H9 (cell line): Measurements from ENCODE around the gene DNAJC30. TPM values are rescaled to one million over a fixed set of nuclear protein-coding genes. Genes with fewer than 3 reads are reported as not detected.
"Not testable (repeated sequence)": the region's sequence is repeated elsewhere in the genome, so short reads cannot be mapped to it uniquely, and the experiment has no call there.

Source experiments
- DNase-seq: peaks from one replicate; pipeline ENCODE4 v3.0.0-alpha.2; 2017
- H2AFZ ChIP-seq: one replicate; pipeline ENCODE4 v1.6.1; 2013; ENCODE audit warnings: mild to moderate bottlenecking, low read length, control low read depth, moderate library complexity
- H2AK5ac ChIP-seq: 2 replicates; pipeline ENCODE4 v1.6.1; 2013; ENCODE audit warnings: low read length, control low read depth, mixed read lengths; ENCODE audit not compliant: insufficient read length
- H2BK120ac ChIP-seq: one replicate; pipeline ENCODE4 v1.6.1; 2013; ENCODE audit warnings: low read depth, mild to moderate bottlenecking, low read length, control low read depth, inconsistent platforms; ENCODE audit not compliant: poor library complexity, severe bottlenecking
- H2BK12ac ChIP-seq: 2 replicates; pipeline ENCODE4 v1.6.1; 2013; ENCODE audit warnings: low read length, control low read depth, mixed read lengths, low read depth; ENCODE audit not compliant: insufficient read length
- H2BK15ac ChIP-seq: 2 replicates; pipeline ENCODE4 v1.6.1; 2013; ENCODE audit warnings: low read depth, low read length, control low read depth
- H2BK20ac ChIP-seq: one replicate; pipeline ENCODE4 v1.6.1; 2013; ENCODE audit warnings: low read depth, mild to moderate bottlenecking, low read length, control low read depth, inconsistent platforms; ENCODE audit not compliant: poor library complexity, severe bottlenecking
- H2BK5ac ChIP-seq: 2 replicates; pipeline ENCODE4 v1.6.1; 2013; ENCODE audit warnings: low read length, control low read depth, mixed read lengths; ENCODE audit not compliant: insufficient read length
- H3K14ac ChIP-seq: 2 replicates; pipeline ENCODE4 v1.6.1; 2013; ENCODE audit warnings: low read length, control low read depth; ENCODE audit not compliant: insufficient read depth
- H3K18ac ChIP-seq: 2 replicates; pipeline ENCODE4 v1.6.1; 2013; ENCODE audit warnings: low read depth, mild to moderate bottlenecking, mixed read lengths, low read length, control low read depth; ENCODE audit not compliant: insufficient read length
- H3K23ac ChIP-seq: 2 replicates; pipeline ENCODE4 v1.6.1; 2013; ENCODE audit warnings: low read length, control low read depth, mixed read lengths, low read depth; ENCODE audit not compliant: insufficient read length
- H3K23me2 ChIP-seq: 2 replicates; pipeline ENCODE4 v1.6.1; 2013; ENCODE audit warnings: low read depth, mild to moderate bottlenecking, mixed read lengths, low read length, control low read depth; ENCODE audit not compliant: insufficient read length, poor library complexity, severe bottlenecking
- H3K27ac ChIP-seq: 2 replicates; pipeline ENCODE4 v1.5.1; 2013; ENCODE audit warnings: low read length, control low read depth, mixed read lengths, low read depth; ENCODE audit not compliant: insufficient read length
- H3K27me3 ChIP-seq: 2 replicates; pipeline ENCODE4 v1.6.1; 2013; ENCODE audit warnings: low read length, control low read depth, inconsistent platforms; ENCODE audit not compliant: insufficient read depth
- H3K4ac ChIP-seq: 2 replicates; pipeline ENCODE4 v1.6.1; 2013; ENCODE audit warnings: low read depth, mild to moderate bottlenecking, control low read depth, inconsistent platforms, low read length, moderate library complexity
- H3K4me1 ChIP-seq: 2 replicates; pipeline ENCODE4 v1.6.1; 2013; ENCODE audit warnings: low read length, control low read depth, inconsistent platforms; ENCODE audit not compliant: insufficient read depth
- H3K4me2 ChIP-seq: 2 replicates; pipeline ENCODE4 v1.6.1; 2013; ENCODE audit warnings: low read length, control low read depth, mixed read lengths; ENCODE audit not compliant: insufficient read length, insufficient read depth
- H3K56ac ChIP-seq: 2 replicates; pipeline ENCODE4 v1.6.1; 2013; ENCODE audit warnings: low read depth, mild to moderate bottlenecking, mixed read lengths, low read length, control low read depth; ENCODE audit not compliant: insufficient read length
- H3K79me1 ChIP-seq: 2 replicates; pipeline ENCODE4 v1.6.1; 2013; ENCODE audit warnings: low read depth, mild to moderate bottlenecking, moderate library complexity, low read length, control low read depth, inconsistent platforms; ENCODE audit not compliant: insufficient read depth, poor library complexity, severe bottlenecking
- H3K79me2 ChIP-seq: 2 replicates; pipeline ENCODE4 v1.6.1; 2013; ENCODE audit warnings: low read length, control low read depth, inconsistent platforms; ENCODE audit not compliant: insufficient read depth
- H3K9ac ChIP-seq: 2 replicates; pipeline ENCODE4 v1.6.1; 2013; ENCODE audit warnings: low read length, control low read depth, mixed read lengths; ENCODE audit not compliant: insufficient read length; ENCODE audit errors: extremely low read depth
- H3K9me3 ChIP-seq: one replicate; pipeline ENCODE4 v1.6.1; 2013; ENCODE audit warnings: low read depth, low read length, inconsistent platforms; ENCODE audit not compliant: control insufficient read depth
- H3T11ph ChIP-seq: one replicate; pipeline ENCODE4 v1.6.1; 2013; ENCODE audit warnings: mild to moderate bottlenecking, low read length, control low read depth, inconsistent platforms
- H4K20me1 ChIP-seq: one replicate; pipeline ENCODE4 v1.6.1; 2013; ENCODE audit not compliant: control insufficient read depth, insufficient read length, insufficient read depth
- H4K5ac ChIP-seq: 2 replicates; pipeline ENCODE4 v1.6.1; 2013; ENCODE audit warnings: low read depth, mild to moderate bottlenecking, mixed read lengths, low read length, control low read depth; ENCODE audit not compliant: insufficient read length
- H4K8ac ChIP-seq: replicated peaks from 2 replicates; pipeline ENCODE4 v1.6.1; 2013; ENCODE audit warnings: low read length, control low read depth, mixed read lengths, low read depth; ENCODE audit not compliant: insufficient read length
- H4K91ac ChIP-seq: 2 replicates; pipeline ENCODE4 v1.6.1; 2013; ENCODE audit warnings: low read depth, mild to moderate bottlenecking, moderate library complexity, mixed read lengths, low read length, control low read depth; ENCODE audit not compliant: insufficient read length
- H3K27ac Mint-ChIP-seq, 3 experiments: 2 replicates in 2 of 3; 3 replicates in 1 of 3; pipeline ENCODE4 v1.8.0; 2020 to 2021; ENCODE audit warnings: mixed read lengths in 3 of 3, mild to moderate bottlenecking in 1 of 3, moderate library complexity in 1 of 3
- H3K27me3 Mint-ChIP-seq: 2 replicates; pipeline ENCODE4 v1.8.0; 2021; ENCODE audit warnings: low read depth, mild to moderate bottlenecking, moderate library complexity, mixed read lengths
- H3K36me3 Mint-ChIP-seq, 3 experiments: 2 replicates in 2 of 3; 3 replicates in 1 of 3; pipeline ENCODE4 v1.8.0; 2020 to 2021; ENCODE audit warnings: low read depth in 3 of 3, mixed read lengths in 3 of 3; ENCODE audit not compliant: insufficient read depth in 1 of 3
- H3K4me1 Mint-ChIP-seq, 2 experiments: 2 replicates each; pipeline ENCODE4 v1.8.0; 2020; ENCODE audit warnings: mixed read lengths in 2 of 2
- H3K4me3 Mint-ChIP-seq, 2 experiments: 2 replicates in 1 of 2; 3 replicates in 1 of 2; pipeline ENCODE4 v1.8.0; 2020 to 2021; ENCODE audit warnings: mild to moderate bottlenecking in 2 of 2, mixed read lengths in 2 of 2, moderate library complexity in 1 of 2
- H3K9me3 Mint-ChIP-seq, 2 experiments: 2 replicates in 1 of 2; 3 replicates in 1 of 2; pipeline ENCODE4 v1.8.0; 2020; ENCODE audit warnings: mild to moderate bottlenecking in 2 of 2, mixed read lengths in 2 of 2, moderate library complexity in 1 of 2
- WGBS: extraction: QIAGEN DNeasy Blood & Tissue Kit; methylation state at CpG from one replicate; pipeline ENCODE4 v1.1.7; 2013; ENCODE audit warnings: missing lambda C conversion rate, low lambda C conversion rate, mixed read lengths; ENCODE audit not compliant: insufficient read length; ENCODE audit errors: extremely low coverage; 5-methylcytosine and 5-hydroxymethylcytosine counted together
- total RNA-seq: library from RNA; stranded (reverse); gene quantifications from 2 replicates; pipeline ENCODE4 v1.2.1, GENCODE V29; 2021
- TF ChIP-seq, protein P1 (sequence below): fragments of 200-600 bp; sonication (generic); conservative IDR thresholded peaks from 3 replicates; pipeline ENCODE4 v1.8.0; 2021; ENCODE audit warnings: antibody characterized with exemption, mild to moderate bottlenecking

The DNAJC30 gene
- total RNA-seq, 1 experiment from 2014 or later, result 8.1 TPM

DNA sequence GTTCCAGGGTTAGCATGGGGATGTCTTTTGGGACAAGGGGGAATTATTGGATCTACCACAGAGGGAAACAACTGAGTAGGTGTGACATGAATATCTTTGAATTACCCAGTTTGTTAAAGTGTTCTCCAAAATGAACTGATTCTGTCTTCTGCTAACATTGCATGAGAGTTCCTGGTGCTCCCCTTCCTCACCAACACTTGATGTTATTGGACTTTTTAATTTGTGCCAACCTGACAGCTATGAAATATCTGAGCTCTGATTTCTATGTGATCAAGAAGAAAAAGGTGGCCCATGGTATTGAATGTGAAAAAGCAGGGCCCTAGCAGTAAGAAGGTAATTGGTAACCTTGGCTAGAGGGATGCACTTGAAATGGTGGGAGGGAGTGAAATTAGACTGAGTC is 20.2 kb downstream of the DNAJC30 start:
- Mint-ChIP-seq H3K27ac (no peak overlapping the region), H3K4me3 (no peak overlapping the region), H3K36me3 (no peaks in the 10 kb centered on the region), H3K9me3 (peaks cover 2 to 10% of the 10 kb centered on the region in 2 experiments; a peak in 4 of 5 replicates), H3K27me3 (peaks cover 54% of the 10 kb centered on the region), H3K4me1 (peaks cover 4 to 18% of the 10 kb centered on the region in 2 experiments)
- H3K18ac ChIP-seq, result no peak overlapping the region
- no peak overlapping the region for H2BK20ac ChIP-seq
- no peak overlapping the region for H3K23ac ChIP-seq
- H4K20me1 ChIP-seq, result no peaks in the 10 kb centered on the region
- no peak overlapping the region for H2BK15ac ChIP-seq
- peaks cover 2% of the 10 kb centered on the region for H3K23me2 ChIP-seq
- H4K91ac ChIP-seq, result no peak overlapping the region
- TF ChIP-seq, protein P1, sequence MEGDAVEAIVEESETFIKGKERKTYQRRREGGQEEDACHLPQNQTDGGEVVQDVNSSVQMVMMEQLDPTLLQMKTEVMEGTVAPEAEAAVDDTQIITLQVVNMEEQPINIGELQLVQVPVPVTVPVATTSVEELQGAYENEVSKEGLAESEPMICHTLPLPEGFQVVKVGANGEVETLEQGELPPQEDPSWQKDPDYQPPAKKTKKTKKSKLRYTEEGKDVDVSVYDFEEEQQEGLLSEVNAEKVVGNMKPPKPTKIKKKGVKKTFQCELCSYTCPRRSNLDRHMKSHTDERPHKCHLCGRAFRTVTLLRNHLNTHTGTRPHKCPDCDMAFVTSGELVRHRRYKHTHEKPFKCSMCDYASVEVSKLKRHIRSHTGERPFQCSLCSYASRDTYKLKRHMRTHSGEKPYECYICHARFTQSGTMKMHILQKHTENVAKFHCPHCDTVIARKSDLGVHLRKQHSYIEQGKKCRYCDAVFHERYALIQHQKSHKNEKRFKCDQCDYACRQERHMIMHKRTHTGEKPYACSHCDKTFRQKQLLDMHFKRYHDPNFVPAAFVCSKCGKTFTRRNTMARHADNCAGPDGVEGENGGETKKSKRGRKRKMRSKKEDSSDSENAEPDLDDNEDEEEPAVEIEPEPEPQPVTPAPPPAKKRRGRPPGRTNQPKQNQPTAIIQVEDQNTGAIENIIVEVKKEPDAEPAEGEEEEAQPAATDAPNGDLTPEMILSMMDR, result no peak
- no peaks in the 10 kb centered on the region for H3K9me3 ChIP-seq
- H3K79me2 ChIP-seq, result no peaks in the 10 kb centered on the region
- H3K56ac ChIP-seq, result no peak overlapping the region
- no peaks in the 10 kb centered on the region for H3K79me1 ChIP-seq
- no peak overlapping the region for H2BK12ac ChIP-seq
- no peaks in the 10 kb centered on the region for H3K27me3 ChIP-seq
- H2BK120ac ChIP-seq, result no peak overlapping the region
- no peak overlapping the region for H3K27ac ChIP-seq
- H3K9ac ChIP-seq, result no peak overlapping the region
- H3T11ph ChIP-seq, result no peak overlapping the region
- no peak overlapping the region for H3K14ac ChIP-seq
- H3K4me2 ChIP-seq, result no peak overlapping the region
- no peak overlapping the region for H2AFZ ChIP-seq
- no peak overlapping the region for H3K4ac ChIP-seq
- no peak overlapping the region for H4K8ac ChIP-seq
- DNase-seq, result no peak
- H3K4me1 ChIP-seq, result no peaks in the 10 kb centered on the region
- H2BK5ac ChIP-seq, result no peak overlapping the region
- H4K5ac ChIP-seq, result no peak overlapping the region
- no peak overlapping the region for H2AK5ac ChIP-seq

DNA sequence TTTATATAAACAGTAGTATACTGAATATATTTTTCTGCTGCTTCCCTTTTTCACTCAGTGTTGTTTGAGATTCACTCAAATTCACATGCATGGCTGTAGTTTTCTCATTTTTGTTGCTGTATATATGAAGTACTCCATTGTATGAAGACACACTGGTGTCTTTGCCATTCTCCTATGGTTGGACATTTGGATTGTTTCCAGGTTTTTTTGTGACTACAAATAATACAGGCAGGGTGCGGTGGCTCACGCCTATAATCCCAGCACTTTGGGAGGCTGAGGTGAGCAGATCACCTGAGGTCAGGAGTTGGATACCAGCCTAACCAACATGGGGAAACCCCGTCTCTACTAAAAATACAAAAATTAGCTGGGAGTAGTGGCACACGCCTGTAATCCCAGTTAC is 22.7 kb downstream of the DNAJC30 start:
- H3K36me3 Mint-ChIP-seq, H2BK120ac ChIP-seq, H2BK15ac ChIP-seq, H3T11ph ChIP-seq, H4K20me1 ChIP-seq, H3K56ac ChIP-seq, H2AFZ ChIP-seq, H3K4me1 ChIP-seq, H3K79me1 ChIP-seq, H2BK5ac ChIP-seq, H2BK20ac ChIP-seq, H4K5ac ChIP-seq, H3K9ac ChIP-seq, H3K9me3 ChIP-seq, H3K27ac Mint-ChIP-seq, H3K4ac ChIP-seq, H3K23me2 ChIP-seq, H3K79me2 ChIP-seq, H3K27ac ChIP-seq, H4K8ac ChIP-seq, H4K91ac ChIP-seq, H3K23ac ChIP-seq, H3K4me3 Mint-ChIP-seq, H3K27me3 ChIP-seq, H2BK12ac ChIP-seq, H2AK5ac ChIP-seq, H3K14ac ChIP-seq, H3K18ac ChIP-seq, H3K4me2 ChIP-seq, DNase-seq: not testable (repeated sequence)
- H3K27me3 Mint-ChIP-seq, result peaks cover 39% of the 10 kb centered on the region
- H3K9me3 Mint-ChIP-seq, result peaks cover 4 to 10% of the 10 kb centered on the region in 2 experiments; a peak in 4 of 5 replicates
- WGBS, result no CpG with 5 or more reads among the region's 4 CpGs
- peaks cover 4 to 15% of the 10 kb centered on the region in 2 experiments for H3K4me1 Mint-ChIP-seq
